Breast epithelium (tissue), 4 donors: ENCODE results near the gene HOXB13. TPM values are rescaled to one million over a fixed set of nuclear protein-coding genes. Genes with fewer than 3 reads are reported as not detected.

ENCODE experiments used
- DNase-seq, 2 donors: peaks; one replicate each; pipeline ENCODE4 v3.0.0-alpha.2; 2019; ENCODE audit warnings: low spot score in 2 of 2
- H3K27ac ChIP-seq, 2 donors: fragments of 200-600 bp; sonication (generic) in 1 of 2; one replicate each; pipeline ENCODE4 v1.5.1; 2016 to 2019; ENCODE audit warnings: mild to moderate bottlenecking in 1 of 2
- H3K27me3 ChIP-seq, 2 donors: fragments of 200-600 bp; sonication (generic) in 1 of 2; one replicate each; pipeline versions ENCODE4 v1.5.1 to v1.6.0; 2017 to 2019; ENCODE audit warnings: control low read depth in 1 of 2, mild to moderate bottlenecking in 1 of 2
- H3K36me3 ChIP-seq: fragments of 200-600 bp; one replicate; pipeline ENCODE4 v1.5.1; 2019
- H3K4me1 ChIP-seq, 2 donors: fragments of 200-600 bp; sonication (generic); one replicate each; pipeline ENCODE4 v1.5.1; 2016 to 2019; ENCODE audit warnings: control low read depth in 1 of 2
- H3K4me3 ChIP-seq, 3 donors: fragments of 200-600 bp; sonication (generic); 1 replicate in 2 of 3; 2 replicates in 1 of 3; pipeline ENCODE4 v1.5.1; 2016 to 2019; ENCODE audit warnings: mild to moderate bottlenecking in 3 of 3, moderate library complexity in 2 of 3
- H3K9me3 ChIP-seq, 2 donors: fragments of 200-600 bp; sonication (generic) in 1 of 2; one replicate each; pipeline ENCODE4 v1.5.1; 2016 to 2019; ENCODE audit warnings: control low read depth in 1 of 2
- CTCF ChIP-seq, 3 donors: fragments of 450-650 bp; IDR thresholded peaks; one replicate each; pipeline ENCODE4 v1.5.1; 2016 to 2017; ENCODE audit warnings: antibody characterized with exemption in 3 of 3, mild to moderate bottlenecking in 3 of 3, moderate library complexity in 3 of 3
- POLR2A ChIP-seq: fragments of 450-650 bp; IDR thresholded peaks from one replicate; pipeline ENCODE4 v1.6.1; 2016; ENCODE audit warnings: antibody characterized with exemption, mild to moderate bottlenecking, moderate library complexity
- POLR2AphosphoS5 ChIP-seq, 3 donors: sonication (generic); formaldehyde crosslinking; IDR thresholded peaks; one replicate each; pipeline ENCODE4 v1.6.1; 2017; ENCODE audit warnings: antibody characterized with exemption in 3 of 3
- intact Hi-C: fragments of 100-400 bp; cut with DNase I; formaldehyde crosslinking; loops from one replicate; pipeline ENCODE4 v1.15.1; 2023; ENCODE audit warnings: low total_unique reads
- total RNA-seq, 3 donors: library from RNA; depleted of rRNA; stranded (reverse); fragments of >200 nt; gene quantifications; one replicate each; pipeline ENCODE4 v1.1.0, GENCODE V29; 2016

Gene HOXB13
- total RNA-seq, 3 donors from 2014 or later, result 0.16 TPM; not detected in 2

GRCh38 chr17:48729335-48730239, 1.0 kb upstream of the HOXB13 start:
- Histone ChIP-seq H3K9me3 (no peaks in the 10 kb centered on the region), H3K4me1 (no peaks in the 10 kb centered on the region), H3K27ac (no peak overlapping the region), H3K4me3 (peak overlapping the region in 1 of 3 donors; percentile 54), H3K36me3 (no peaks in the 10 kb centered on the region), H3K27me3 (peaks cover 27 to 100% of the 10 kb centered on the region in 2 donors)
- intact Hi-C loops, result loop anchor here (10.0 kb wide), 1 partner anchor 65 kb away; no protein-coding TSS in a partner anchor
- TF ChIP-seq POLR2A (no peak), CTCF (IDR thresholded peaks at IDR 0.05) (no peak), POLR2AphosphoS5 (IDR thresholded peaks at IDR 0.05) (no peak)
- no peak for DNase-seq

DNA sequence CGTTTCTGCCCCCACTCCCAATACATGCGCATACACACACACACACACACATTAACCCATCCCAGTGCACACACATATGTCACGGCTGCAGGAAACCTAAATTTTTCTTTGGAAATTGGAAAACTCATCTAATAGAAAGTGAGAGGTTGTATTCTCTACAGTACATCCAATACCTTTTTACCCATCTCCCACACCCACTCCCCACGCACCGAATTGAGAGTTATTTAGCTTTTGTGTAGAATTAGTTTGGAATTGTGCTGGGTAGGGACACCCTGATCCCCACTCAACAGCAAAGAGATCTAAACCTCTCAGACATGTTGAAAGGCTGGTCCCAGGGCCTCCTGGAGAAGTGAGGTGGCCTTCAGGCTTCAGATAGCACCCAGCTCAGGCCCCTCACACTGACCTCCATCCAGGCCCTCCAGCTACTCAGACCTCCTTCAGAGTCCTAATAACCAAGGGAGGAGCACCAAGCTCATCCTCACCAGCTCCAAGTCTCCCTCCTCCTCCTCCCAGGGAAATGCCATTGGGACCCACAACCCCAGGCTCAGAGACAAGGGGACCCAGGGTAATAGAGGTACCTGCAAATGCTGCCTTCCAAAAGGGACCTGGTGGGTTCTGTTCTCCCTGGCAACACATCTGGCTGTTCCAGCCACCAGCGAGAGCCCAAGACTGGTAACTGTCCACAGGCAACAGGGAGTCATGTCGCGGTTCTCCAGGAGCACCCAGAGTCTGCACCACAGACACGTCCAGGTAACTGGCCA, 955 bp downstream of the HOXB13 start:
- TF ChIP-seq POLR2A, result no peak
- no peak for TF ChIP-seq POLR2AphosphoS5 (IDR thresholded peaks at IDR 0.05)
- no peak for TF ChIP-seq CTCF (IDR thresholded peaks at IDR 0.05)
- intact Hi-C loops, result no loop called here
- Histone ChIP-seq H3K36me3 (no peaks in the 10 kb centered on the region), H3K4me3 (no peak overlapping the region), H3K4me1 (no peaks in the 10 kb centered on the region), H3K27me3 (peaks cover 18 to 100% of the 10 kb centered on the region in 2 donors), H3K9me3 (no peaks in the 10 kb centered on the region), H3K27ac (no peak overlapping the region)
- DNase-seq, result no peak

GRCh38 chr17:48726916-48727286, 1.6 kb downstream of the HOXB13 start:
- H3K4me3 ChIP-seq, result no peak overlapping the region
- peaks cover 18 to 100% of the 10 kb centered on the region in 2 donors for H3K27me3 ChIP-seq
- H3K9me3 ChIP-seq, result no peaks in the 10 kb centered on the region
- DNase-seq, result no peak
- no peak overlapping the region for H3K27ac ChIP-seq
- H3K36me3 ChIP-seq, result no peaks in the 10 kb centered on the region
- TF ChIP-seq CTCF (IDR thresholded peaks at IDR 0.05) (no peak), POLR2A (no peak), POLR2AphosphoS5 (IDR thresholded peaks at IDR 0.05) (no peak)
- intact Hi-C loops, result no loop called here
- no peaks in the 10 kb centered on the region for H3K4me1 ChIP-seq

- Histone ChIP-seq H3K4me1 (no peaks in the 10 kb centered on the region), H3K9me3 (no peaks in the 10 kb centered on the region), H3K27ac (no peak overlapping the region), H3K36me3 (no peaks in the 10 kb centered on the region), H3K4me3 (no peak overlapping the region), H3K27me3 (peaks cover 18 to 100% of the 10 kb centered on the region in 2 donors)
- TF ChIP-seq CTCF (IDR thresholded peaks at IDR 0.05) (no peak), POLR2AphosphoS5 (IDR thresholded peaks at IDR 0.05) (no peak), POLR2A (no peak)
- intact Hi-C loops, result no loop called here
- no peak for DNase-seq
Observed at GRCh38 chr17:48726114-48726915, 2.2 kb downstream of the HOXB13 start.
